NCI-H82 (cell line): ENCODE measurements around the gene PPIL1.

Source experiments
- DNase-seq: peaks from one replicate; lab custom pipeline; 2025; lab: John Stamatoyannopoulos, UW

PPIL1 gene

GRCh38 chr6:36855750-36856149, 18.9 kb downstream of the PPIL1 start:
- no peak for DNase-seq

GRCh38 chr6:36853325-36853724, 21.3 kb downstream of the PPIL1 start:
- DNase-seq: no peak

- no peak for DNase-seq
These were observed 22.0 kb downstream of the PPIL1 start for GRCh38 chr6:36852481-36853147.

DNA sequence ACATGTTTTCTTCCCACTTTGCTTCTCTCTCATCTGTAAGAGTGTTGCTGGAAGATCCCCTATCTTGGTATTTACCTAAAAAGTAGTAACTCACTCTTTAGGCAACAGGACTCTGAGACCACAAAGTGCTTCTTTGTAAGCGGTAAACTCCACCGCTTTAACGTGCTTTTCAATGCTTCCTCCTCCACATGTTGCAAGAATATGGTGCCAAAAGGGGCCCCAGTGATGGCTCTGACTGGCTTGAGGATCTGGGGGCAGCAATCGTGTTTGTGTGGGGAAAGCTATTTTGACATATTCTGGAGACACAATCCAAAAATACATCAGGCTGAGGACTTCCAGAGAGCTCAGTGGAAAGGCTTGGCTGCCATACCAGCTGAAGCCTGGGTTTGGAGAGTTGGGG, 23.0 kb downstream of the PPIL1 start:
- DNase-seq: no peak

- DNase-seq: peak; percentile 88
These were observed 23.4 kb downstream of the PPIL1 start for GRCh38 chr6:36851149-36851614.

DNA sequence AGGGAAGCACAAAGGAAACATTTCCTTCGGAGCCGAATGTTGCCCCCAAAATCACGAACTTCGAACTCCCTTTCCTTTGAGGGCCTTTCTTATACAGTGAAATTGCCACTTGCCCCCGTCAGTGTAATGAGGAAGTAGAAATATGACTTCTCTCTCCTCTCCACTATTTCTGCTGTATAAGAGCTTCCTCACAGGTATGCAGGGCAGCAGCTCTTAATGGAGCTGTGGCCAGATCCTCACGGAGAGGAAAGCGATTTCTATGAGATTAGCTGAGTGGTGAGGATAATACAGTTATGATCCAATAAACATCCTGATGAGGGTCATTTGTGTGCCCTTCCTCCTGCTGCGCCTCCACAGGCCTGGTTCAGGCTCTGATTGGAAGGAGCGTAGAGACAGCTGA, 24.6 kb downstream of the PPIL1 start:
- peak; percentile 88 for DNase-seq

DNA sequence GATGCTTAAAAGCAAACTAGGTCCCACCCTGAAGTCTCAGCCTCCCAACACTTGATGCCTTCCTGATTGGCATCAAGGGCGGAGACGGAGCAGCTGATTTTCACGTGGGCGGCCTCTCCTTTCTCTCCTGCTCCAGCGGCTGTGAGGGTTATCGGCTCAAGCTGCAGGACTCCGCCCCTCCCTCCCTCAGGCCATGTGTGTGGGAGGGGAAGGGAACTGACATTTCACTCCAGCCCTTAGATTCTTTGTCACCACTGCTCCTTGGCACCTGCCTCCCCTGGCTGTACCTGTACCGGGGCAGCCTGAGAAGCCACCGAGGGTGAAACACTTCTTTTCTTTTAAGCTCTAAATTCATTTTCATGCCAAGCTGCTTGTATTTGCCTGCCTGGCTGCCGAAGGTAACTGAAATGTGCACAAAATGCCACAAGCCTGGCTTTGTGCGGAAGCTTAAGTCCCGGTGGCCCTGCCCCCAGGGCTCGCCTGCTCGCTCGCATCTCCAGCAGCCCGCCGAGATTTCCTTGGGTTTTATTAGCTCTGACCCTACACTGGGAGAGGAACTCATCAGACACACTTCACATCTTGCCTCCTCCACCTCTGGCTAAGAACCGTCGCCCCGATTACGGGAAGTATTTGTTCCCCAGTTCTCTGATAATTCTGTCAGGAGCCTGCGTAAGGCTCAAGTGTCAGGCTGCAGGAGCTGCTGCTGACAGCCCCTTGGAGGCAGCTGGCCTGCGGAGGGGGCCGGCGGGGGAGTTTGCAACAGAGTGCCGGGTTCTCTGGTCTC, 25.8 kb downstream of the PPIL1 start:
- peak; percentile 96 for DNase-seq

DNA sequence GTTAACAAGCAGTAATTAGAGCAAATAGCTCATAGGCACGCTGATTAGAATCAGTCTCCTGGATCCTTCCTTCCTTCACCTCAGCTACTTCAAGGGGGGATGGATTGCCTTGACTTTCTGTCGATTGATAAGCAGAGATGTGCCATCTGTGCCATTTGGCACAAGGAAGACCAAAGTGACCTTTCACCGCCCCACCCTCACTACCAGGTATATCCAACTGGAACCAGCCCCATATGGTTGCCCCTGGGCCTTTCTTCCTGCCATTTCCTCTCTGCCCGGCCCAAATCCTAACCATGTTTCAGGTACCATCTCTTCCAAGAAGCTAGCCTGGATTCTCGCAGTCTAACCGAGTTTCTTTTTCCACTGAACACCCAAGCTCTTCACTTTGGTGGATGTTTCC, 26.6 kb downstream of the PPIL1 start:
- DNase-seq: no peak

DNA sequence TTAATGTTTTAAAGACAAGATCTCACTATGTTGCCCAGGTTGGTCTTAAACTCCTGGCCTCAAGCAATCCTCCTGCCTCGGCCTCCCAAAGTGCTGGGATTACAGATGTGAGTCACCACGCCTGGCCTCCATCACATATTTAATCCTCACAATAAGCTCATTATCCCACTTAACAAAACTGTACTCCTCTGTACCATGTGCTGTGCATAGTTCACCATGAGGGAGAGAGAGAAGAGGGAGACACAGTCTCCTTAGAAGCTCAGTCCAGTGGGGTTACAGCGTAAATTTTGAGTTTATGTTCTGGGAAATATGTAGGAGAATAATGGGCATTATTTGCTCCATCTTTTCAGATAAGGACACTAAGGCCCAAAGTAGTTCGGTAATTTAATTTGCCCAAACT, 27.5 kb downstream of the PPIL1 start:
- peak; percentile 92 for DNase-seq

- DNase-seq: no peak
These were observed 29.4 kb downstream of the PPIL1 start for GRCh38 chr6:36845233-36845632.

GRCh38 chr6:36844232-36845170, 30.1 kb downstream of the PPIL1 start:
- peak; percentile 72 for DNase-seq

DNA sequence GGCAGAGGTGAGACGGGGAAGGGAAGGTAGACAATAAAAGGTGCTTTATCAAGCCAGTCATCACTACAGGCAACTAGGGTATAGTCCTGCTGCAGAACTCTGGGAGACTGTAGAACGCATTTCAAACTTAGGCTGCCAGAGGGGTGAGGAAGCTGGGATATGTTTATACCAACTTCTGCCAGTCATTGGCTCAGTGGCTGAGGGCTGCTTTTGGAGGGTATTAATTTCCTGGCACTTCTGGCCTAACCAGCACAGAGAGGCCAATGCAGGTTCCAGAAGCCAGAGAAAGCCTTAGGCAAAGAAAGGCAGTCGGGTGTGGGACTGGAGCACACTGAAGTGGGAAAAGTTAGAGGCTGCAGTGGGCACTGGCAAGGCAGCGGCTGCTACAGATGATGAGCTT, 31.4 kb downstream of the PPIL1 start:
- DNase-seq: no peak

DNA sequence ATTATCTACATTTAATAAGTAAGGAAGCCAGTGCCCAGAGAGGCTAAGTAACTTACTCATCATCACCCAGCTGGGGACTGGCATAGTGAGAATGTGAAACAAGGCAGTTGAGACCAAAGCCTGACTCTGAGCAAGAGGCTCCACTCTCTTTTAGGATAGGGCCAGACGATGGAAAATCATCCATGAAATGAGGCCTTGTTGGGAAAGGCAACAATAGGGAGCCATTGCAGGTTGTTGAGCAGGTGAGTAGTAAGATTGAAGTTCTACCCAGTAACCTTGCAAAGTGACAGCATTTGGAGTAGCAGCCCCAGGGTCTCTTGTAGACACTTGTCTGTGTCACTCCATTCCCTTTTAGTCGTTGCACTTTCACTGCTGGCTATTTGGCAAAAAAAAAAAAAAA, 32.8 kb downstream of the PPIL1 start:
- no peak for DNase-seq

GRCh38 chr6:36840432-36841403, 33.9 kb downstream of the PPIL1 start:
- no peak for DNase-seq

GRCh38 chr6:36839749-36840431, 34.7 kb downstream of the PPIL1 start:
- DNase-seq: peak; percentile 70

DNA sequence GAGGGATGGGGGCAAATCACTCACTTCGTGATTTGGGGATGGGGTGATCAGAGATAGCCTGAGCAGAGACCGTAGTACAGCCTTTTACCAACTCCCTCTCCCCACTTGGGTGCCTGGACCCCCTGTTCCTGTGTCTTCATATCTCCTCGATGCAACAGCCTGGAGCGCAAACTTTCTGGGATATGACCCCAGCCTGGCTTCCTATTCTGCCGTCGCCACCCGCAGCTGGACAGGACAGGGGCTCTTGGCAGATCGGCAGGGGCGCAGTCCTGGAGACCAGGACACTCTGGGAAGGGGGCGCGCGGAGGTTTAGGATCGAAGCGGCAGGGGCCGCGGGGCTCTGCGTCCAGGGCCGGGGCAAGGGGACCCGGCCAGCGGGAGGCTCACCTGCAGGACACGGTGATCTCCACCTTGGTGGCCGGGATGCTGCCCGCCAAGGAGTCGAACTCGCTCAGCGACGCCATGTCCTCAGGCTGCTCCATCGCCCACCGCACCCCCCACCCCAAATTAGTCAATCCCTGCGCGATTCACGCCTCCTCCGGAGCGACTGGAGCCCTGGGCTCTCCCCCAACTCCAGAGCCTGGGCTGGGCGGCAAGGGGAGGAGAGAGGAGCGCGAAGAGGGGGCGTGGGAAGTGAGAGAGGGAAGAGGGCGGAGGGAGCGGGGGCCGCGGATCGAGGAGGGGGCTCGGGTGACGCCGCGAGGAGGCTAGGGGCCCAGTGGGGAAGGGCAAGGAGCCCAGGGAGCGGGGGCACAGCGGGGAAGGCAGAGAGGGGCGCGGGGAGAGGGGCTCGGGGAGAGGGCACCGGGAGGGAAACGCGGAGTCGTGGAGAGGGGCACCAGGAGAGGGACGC, 35.5 kb downstream of the PPIL1 start, which contains the start of gene CPNE5:
Gene CPNE5, minus strand, starts transcription at position 549 of the 853 bp plus-strand sequence. Its CDS starts 67 bp downstream, at position 482.
- DNase-seq: peak; percentile 66

- DNase-seq: no peak
These were observed 36.9 kb downstream of the PPIL1 start for GRCh38 chr6:36837686-36838085.

- no peak for DNase-seq
These were observed 37.6 kb downstream of the PPIL1 start for GRCh38 chr6:36837022-36837339.
